Prostate gland (tissue), 2 donors: ENCODE measurements around the gene SFI1. TPM values are rescaled to one million over a fixed set of nuclear protein-coding genes. Genes with fewer than 3 reads are reported as not detected.

ENCODE experiments used
- DNase-seq: peaks from one replicate; pipeline ENCODE4 v3.0.0-alpha.2; 2019; ENCODE audit warnings: low spot score
- H3K27ac ChIP-seq, 2 donors: fragments of 200-600 bp; sonication (generic); 2 replicates each; pipeline ENCODE4 v1.5.1; 2017 to 2019
- H3K27me3 ChIP-seq: fragments of 200-600 bp; sonication (generic); replicated peaks from 2 replicates; pipeline ENCODE4 v1.5.1; 2019; ENCODE audit not compliant: insufficient read depth
- H3K36me3 ChIP-seq, 2 donors: fragments of 200-600 bp; sonication (generic); 1 replicate in 1 of 2; 2 replicates in 1 of 2; pipeline versions ENCODE4 v1.5.1 to v1.8.1; 2017 to 2019
- H3K4me1 ChIP-seq: fragments of 200-600 bp; sonication (generic); replicated peaks from 2 replicates; pipeline ENCODE4 v1.5.1; 2019
- H3K4me3 ChIP-seq, 2 donors: fragments of 200-600 bp; sonication (generic); 2 replicates each; pipeline ENCODE4 v1.5.1; 2017 to 2019
- H3K9me3 ChIP-seq: fragments of 200-600 bp; sonication (generic); 2 replicates; pipeline ENCODE4 v1.5.1; 2017
- POLR2A ChIP-seq: fragments of 450-650 bp; IDR thresholded peaks from one replicate; pipeline ENCODE4 v1.6.1; 2016; ENCODE audit warnings: antibody characterized with exemption, mild to moderate bottlenecking
- POLR2AphosphoS5 ChIP-seq: sonication (generic); formaldehyde crosslinking; IDR thresholded peaks from one replicate; pipeline ENCODE4 v1.6.1; 2017; ENCODE audit warnings: antibody characterized with exemption
- WGBS: methylation state at CpG from one replicate; pipeline ENCODE4 v1.1.5; 2018; 5-methylcytosine and 5-hydroxymethylcytosine counted together
- intact Hi-C: fragments of 100-400 bp; cut with DNase I; formaldehyde crosslinking; loops from one replicate; pipeline ENCODE4 v1.14.2; 2022
- total RNA-seq, 2 donors: library from RNA; depleted of rRNA; stranded (reverse); fragments of >200 nt; gene quantifications; one replicate each; pipeline ENCODE4 v1.1.0, GENCODE V29; 2016
- TF ChIP-seq, protein P1 (sequence below), 4 experiments: fragments of 200-600 bp in 2 of 4; fragments of 450-650 bp in 2 of 4; sonication (generic) in 2 of 4; IDR thresholded peaks; 1 replicate in 3 of 4; 2 replicates in 1 of 4; pipeline ENCODE4 v1.5.1; 2016 to 2019; ENCODE audit warnings: antibody characterized with exemption in 4 of 4, mild to moderate bottlenecking in 2 of 4, moderate library complexity in 2 of 4

Gene SFI1
- total RNA-seq, 2 donors from 2014 or later = 21.5 to 68.8 TPM

- 55% methylated on average over 1 of the region's 1 CpG for WGBS
- intact Hi-C loops = no loop called here
- H3K27ac ChIP-seq = no peak overlapping the region
- DNase-seq = no peak
- no peaks in the 10 kb centered on the region for H3K36me3 ChIP-seq
- H3K27me3 ChIP-seq = no peaks in the 10 kb centered on the region
- TF ChIP-seq POLR2AphosphoS5 (no peak), POLR2A (no peak)
- TF ChIP-seq, protein P1, sequence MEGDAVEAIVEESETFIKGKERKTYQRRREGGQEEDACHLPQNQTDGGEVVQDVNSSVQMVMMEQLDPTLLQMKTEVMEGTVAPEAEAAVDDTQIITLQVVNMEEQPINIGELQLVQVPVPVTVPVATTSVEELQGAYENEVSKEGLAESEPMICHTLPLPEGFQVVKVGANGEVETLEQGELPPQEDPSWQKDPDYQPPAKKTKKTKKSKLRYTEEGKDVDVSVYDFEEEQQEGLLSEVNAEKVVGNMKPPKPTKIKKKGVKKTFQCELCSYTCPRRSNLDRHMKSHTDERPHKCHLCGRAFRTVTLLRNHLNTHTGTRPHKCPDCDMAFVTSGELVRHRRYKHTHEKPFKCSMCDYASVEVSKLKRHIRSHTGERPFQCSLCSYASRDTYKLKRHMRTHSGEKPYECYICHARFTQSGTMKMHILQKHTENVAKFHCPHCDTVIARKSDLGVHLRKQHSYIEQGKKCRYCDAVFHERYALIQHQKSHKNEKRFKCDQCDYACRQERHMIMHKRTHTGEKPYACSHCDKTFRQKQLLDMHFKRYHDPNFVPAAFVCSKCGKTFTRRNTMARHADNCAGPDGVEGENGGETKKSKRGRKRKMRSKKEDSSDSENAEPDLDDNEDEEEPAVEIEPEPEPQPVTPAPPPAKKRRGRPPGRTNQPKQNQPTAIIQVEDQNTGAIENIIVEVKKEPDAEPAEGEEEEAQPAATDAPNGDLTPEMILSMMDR (IDR thresholded peaks at IDR 0.05) = no peak
- no peaks in the 10 kb centered on the region for H3K9me3 ChIP-seq
- H3K4me1 ChIP-seq = peaks cover 19% of the 10 kb centered on the region
- no peak overlapping the region for H3K4me3 ChIP-seq
Observed at GRCh38 chr22:31628362-31628761, 132.0 kb downstream of the SFI1 start.

DNA sequence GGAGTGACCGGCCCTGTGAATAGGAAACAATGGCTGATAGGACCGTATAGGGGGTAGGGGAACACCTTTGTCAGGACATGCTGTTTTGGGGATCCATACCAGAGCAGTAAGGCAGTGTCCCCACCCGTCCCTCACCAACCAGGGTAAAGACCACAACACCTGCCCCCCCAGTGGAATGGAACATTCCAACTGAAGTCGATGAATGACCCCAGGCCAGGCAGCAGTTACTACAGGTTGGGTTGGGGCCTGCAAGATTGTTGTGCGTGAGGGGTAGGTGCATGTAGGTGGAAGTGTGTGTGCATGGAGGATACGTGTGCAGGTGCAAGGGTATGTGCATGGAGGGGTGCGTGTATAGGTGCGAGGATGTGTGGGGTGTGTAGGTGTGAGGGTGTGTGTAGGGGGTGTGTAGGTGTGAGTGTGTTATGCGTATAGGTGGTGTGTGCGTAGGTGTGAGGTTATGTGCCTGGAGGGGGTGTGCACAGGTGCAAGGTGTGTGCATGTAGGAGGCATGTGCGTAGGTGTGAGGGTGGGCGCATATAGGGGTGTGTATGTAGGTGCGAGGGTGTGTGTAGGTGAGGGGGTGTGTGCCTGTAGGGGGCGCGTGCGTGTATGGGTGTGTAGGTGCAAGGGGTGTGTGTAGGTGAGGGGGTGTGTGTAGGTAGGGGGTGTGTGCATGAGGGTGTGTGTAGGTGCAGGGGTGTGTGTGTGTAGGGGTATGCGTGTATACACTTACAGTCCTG is 132.8 kb downstream of the SFI1 start:
- WGBS = 86% methylated on average over 17 of the region's 17 CpGs
- Histone ChIP-seq H3K4me1 (peaks cover 19% of the 10 kb centered on the region), H3K36me3 (no peaks in the 10 kb centered on the region), H3K27ac (no peak overlapping the region), H3K4me3 (no peak overlapping the region), H3K27me3 (no peaks in the 10 kb centered on the region), H3K9me3 (no peaks in the 10 kb centered on the region)
- DNase-seq = no peak
- no peak for TF ChIP-seq POLR2AphosphoS5
- TF ChIP-seq, protein P1 (IDR thresholded peaks at IDR 0.05) = no peak
- TF ChIP-seq POLR2A = no peak
- intact Hi-C loops = no loop called here

GRCh38 chr22:31629741-31630184 is 133.4 kb downstream of the SFI1 start:
- 34% methylated on average over 11 of the region's 14 CpGs for WGBS
- intact Hi-C loops = loop anchor here (2.0 to 10.0 kb wide), 2 partner anchors 69 to 185 kb away; no protein-coding TSS in a partner anchor
- DNase-seq = no peak
- H3K9me3 ChIP-seq = no peaks in the 10 kb centered on the region
- H3K27me3 ChIP-seq = no peaks in the 10 kb centered on the region
- peak overlapping the region; percentile 43 to 62 for H3K4me3 ChIP-seq
- peak overlapping the region in 1 of 2 donors; percentile 73 for H3K27ac ChIP-seq
- TF ChIP-seq POLR2A = no peak
- TF ChIP-seq POLR2AphosphoS5 = no peak
- TF ChIP-seq, protein P1 (IDR thresholded peaks at IDR 0.05) = no peak
- peaks cover 19% of the 10 kb centered on the region for H3K4me1 ChIP-seq
- H3K36me3 ChIP-seq = no peaks in the 10 kb centered on the region

DNA sequence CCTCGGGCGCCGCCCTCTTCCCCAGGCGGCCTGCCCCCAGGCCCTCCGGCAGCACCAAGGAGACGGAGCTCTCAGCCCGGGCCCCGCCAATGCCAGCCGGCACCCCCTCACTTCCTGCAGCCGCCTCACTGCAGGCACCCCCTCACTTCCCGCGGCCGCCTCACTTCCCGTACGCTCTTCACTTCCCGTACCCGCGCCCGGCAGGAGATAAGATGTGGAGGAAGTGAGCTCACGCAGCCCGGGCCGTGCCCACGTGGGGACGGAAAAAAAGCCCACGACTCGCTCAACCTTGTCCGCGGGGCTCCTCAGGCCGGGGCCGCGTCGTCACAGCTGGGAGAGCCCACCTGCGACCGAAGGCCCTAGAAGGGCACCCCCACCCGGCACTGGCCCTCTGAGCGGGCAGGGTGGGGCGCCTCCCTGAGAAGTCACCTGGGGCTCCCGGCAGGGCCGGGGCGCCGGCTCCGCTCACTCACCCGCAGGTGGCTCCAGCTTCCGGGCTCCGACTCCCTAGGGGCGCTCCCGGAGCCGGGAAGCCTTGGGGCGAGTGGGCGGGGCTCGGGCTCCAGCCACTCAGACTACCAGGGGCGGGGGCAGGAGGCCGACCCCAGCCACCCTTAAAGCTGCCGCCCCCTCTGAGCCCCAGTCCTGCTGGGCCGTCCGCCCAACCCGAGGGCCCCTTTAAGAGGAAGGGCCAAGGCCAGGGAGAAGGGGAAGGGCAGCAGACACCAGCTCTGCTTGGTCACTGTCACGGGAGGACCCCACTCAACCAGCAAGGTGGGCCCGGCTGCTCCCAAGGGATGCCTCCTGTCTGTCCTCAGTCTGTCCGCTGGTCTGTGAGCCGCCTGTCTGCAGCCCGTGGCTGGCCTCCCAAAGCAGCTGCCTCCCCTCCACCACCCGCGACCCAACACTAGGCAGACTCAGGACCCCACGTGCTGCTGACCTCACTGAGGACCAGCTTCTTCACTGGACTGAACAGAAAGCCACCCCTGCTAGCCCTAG is 134.3 kb downstream of the SFI1 start:
- no peaks in the 10 kb centered on the region for H3K27me3 ChIP-seq
- intact Hi-C loops = loop anchor here (2.0 to 10.0 kb wide), 2 partner anchors 70 to 186 kb away; no protein-coding TSS in a partner anchor
- no peaks in the 10 kb centered on the region for H3K36me3 ChIP-seq
- TF ChIP-seq POLR2AphosphoS5 = peak; percentile 18
- no peak for TF ChIP-seq POLR2A
- peak overlapping the region; percentile 43 to 62 for H3K4me3 ChIP-seq
- peak; percentile 43 for DNase-seq
- peaks cover 19% of the 10 kb centered on the region for H3K4me1 ChIP-seq
- WGBS = 1% methylated on average over 55 of the region's 65 CpGs
- no peaks in the 10 kb centered on the region for H3K9me3 ChIP-seq
- peak overlapping the region; percentile 54 to 73 for H3K27ac ChIP-seq

DNA sequence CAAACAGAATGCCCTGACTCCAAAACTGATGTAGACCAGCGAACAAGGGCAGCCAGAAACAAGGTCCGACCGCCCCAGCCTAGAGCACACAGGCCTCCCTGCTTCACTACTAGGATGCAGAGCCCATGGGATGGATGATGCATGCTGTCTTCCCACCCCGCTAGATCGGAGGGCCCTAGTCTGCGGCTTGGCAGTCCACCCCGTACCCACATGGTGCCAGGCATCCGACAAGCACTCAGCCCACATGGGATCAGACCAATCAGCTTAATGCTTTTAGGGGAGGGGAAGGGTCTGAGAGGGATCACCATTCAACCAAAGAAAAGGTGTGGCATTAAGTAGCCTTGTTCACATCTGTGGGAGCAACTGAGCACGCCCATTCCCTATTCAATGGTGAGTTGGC is 135.1 kb downstream of the SFI1 start:
- intact Hi-C loops = loop anchor here (2.0 to 10.0 kb wide), 2 partner anchors 71 to 187 kb away; no protein-coding TSS in a partner anchor
- H3K9me3 ChIP-seq = no peaks in the 10 kb centered on the region
- peaks cover 14% of the 10 kb centered on the region for H3K4me1 ChIP-seq
- TF ChIP-seq POLR2A (no peak), POLR2AphosphoS5 (no peak)
- TF ChIP-seq, protein P1 (IDR thresholded peaks at IDR 0.05) = no peak
- peak overlapping the region in 1 of 2 donors; percentile 73 for H3K27ac ChIP-seq
- no peaks in the 10 kb centered on the region for H3K36me3 ChIP-seq
- 79% methylated on average over 9 of the region's 9 CpGs for whole genome bisulfite sequencing
- H3K4me3 ChIP-seq = no peak overlapping the region
- H3K27me3 ChIP-seq = no peaks in the 10 kb centered on the region
- DNase-seq = no peak
